NCI-H2196 treated with DMSO at 0.1 percent for 48 hours (cell line): ENCODE measurements around the gene NCS1.

ENCODE experiments used
- DNase-seq: peaks from one replicate; lab custom pipeline; 2025; ENCODE audit not compliant: unreplicated experiment; lab: John Stamatoyannopoulos, UW

Gene NCS1

DNA sequence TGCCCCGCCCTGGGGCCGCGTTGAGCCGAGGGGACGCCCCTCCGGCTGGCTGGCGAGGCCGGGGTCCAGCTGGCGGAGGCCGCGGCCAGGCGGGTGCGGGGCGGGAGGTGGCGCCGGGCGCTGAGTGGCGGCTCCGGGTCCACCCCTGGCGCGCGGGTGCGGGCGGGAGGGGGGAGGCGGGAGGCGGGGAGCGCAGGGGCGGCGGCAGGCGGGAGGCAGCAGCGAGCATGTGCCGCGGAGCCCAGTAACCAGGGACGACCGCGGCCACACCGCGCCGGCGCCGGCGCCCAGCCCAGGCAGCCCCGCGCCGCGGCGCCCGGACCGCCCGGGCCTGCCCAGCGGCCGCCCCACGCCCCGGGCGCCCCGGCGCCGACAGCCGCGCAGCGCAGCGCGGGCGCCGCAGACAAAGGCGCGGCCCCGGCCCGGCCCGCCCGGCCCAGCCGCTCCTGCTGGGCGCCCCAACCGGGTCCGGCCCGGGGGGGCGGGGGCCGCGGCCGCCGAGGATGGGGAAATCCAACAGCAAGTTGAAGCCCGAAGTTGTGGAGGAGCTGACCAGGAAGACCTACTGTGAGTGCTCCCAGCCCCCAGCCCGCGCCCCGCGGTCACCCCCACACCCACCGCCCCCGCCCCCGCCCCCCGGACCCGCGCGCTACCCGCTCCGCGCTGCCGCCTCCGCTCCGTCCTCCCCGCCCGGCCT, at the start of gene NCS1:
NCS1 (plus strand) TSS at position 244 of the 697 bp plus-strand sequence; CDS start at position 504, 260 bp downstream.
- DNase-seq = peak; percentile 50

DNA sequence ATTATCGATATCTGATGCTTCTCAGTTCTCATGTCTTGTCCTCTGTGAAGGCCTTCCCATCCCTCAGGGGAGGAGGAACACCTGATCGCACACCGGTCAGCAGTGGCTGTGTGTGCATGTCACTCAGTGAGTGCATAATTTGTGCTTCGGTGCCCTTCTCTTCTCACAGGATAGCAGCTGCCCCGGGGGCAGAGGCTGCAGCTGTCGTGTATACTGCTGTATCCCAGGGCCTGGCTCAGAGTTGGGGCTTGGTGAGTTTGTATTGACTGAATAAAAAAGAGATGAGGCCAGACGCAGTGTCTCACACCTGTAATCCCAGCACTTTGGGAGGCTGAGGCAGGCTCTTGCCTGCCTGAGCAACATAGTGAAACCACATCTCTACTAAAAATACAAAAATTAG, 49.7 kb upstream of the NCS1 start:
- DNase-seq = no peak

GRCh38 chr9:130124085-130124860, 47.9 kb upstream of the NCS1 start:
- DNase-seq = no peak

GRCh38 chr9:130126721-130127433, 45.3 kb upstream of the NCS1 start:
- DNase-seq = no peak

DNA sequence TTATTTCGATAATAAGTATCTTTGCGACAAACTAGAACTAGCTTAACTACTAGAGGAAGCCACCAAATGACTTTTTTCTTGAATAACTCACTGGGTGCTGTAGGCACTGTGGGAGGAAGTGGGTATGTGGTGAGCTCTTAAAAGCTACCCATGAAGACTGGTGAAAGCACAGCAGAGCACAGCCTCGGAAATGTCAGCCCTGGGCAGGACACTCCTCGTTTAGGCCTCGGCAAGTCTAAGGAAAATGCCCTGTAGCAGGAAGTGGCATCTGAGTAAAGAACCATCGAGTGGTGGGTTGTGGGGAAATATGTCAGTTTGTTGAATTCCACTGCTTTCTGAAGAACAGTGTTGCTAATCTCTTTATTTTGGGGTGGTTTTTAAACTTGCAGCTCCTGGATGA, 44.0 kb upstream of the NCS1 start:
- DNase-seq = no peak

GRCh38 chr9:130128733-130129431, 43.3 kb upstream of the NCS1 start:
- no peak for DNase-seq

DNA sequence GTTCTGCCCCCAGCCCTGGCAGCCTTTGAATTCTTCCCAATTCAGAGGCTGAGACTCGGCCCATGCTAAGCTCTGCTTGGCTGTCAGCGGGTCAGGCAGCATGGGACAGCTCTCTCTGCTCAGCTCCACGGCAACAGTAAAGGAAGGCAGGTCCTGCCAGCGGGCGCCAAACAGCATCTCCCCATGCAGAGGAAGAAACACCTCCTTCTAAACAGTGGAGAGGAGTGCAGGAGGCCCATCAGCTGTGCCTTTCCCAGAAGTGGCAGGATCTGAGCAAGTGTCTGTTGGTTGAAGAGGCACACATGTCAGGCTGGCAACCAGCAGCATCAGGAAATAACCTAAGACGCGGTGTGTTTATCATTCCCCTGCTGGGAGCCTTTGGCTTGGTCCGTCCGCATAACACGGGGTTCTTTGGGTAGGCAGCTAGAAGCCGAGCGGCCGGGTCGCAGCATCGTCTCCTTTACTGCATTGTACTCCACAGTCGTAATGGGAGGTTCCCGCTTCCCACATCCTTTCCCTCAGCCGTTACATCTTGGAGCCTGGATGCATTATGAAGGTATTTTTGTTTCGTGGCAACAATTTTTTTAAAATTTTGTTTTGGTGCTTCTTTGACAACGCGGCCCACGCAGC, 42.7 kb upstream of the NCS1 start:
- DNase-seq = no peak

- no peak for DNase-seq
Observed at GRCh38 chr9:130132746-130133145, 39.5 kb upstream of the NCS1 start.

- DNase-seq = no peak
Observed at GRCh38 chr9:130137081-130137640, 35.0 kb upstream of the NCS1 start.

DNA sequence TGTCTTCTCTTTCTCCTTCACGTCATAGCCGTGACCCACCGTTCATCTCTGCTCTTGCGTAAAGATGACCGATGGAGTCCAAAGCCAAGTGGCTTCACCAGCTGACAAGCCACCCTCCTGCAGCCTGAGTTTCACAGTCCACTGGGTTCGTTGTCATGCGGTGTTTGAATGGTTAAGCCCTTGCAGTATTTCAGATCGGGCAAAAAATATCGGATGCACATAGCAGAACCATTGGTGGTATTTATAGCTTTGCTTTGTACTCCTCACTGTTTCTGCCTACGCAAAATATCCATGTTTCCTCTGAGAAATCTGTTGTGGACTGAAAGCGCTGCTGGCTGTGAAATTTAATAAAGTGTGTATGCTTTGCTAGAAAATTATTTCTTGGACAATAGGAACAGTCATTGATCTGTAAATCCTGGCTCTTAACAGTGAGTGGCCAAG, 34.5 kb upstream of the NCS1 start:
- no peak for DNase-seq

- peak; percentile 7 for DNase-seq
Observed at GRCh38 chr9:130138171-130138653, 34.0 kb upstream of the NCS1 start.

- no peak for DNase-seq
Observed at GRCh38 chr9:130138791-130139190, 33.4 kb upstream of the NCS1 start.

DNA sequence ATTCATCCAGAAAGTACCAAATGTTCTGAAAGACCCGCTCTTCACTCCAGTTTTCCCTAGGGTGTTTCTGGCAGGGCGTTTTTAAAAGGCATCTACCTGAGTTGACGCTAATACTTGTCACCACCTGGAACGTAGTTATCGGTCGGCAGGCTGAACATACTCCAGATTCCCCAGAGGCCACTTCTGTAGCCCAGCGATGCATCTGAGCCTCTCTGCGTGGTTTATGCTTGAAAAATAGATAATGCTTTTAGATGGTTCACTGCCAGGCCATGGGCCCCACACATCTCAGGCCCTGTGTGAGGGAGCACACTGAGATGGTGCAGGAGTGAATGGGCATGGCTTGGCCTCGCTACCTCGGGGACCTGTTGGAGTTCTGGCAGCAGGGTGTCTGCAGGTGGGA, 33.0 kb upstream of the NCS1 start:
- no peak for DNase-seq

DNA sequence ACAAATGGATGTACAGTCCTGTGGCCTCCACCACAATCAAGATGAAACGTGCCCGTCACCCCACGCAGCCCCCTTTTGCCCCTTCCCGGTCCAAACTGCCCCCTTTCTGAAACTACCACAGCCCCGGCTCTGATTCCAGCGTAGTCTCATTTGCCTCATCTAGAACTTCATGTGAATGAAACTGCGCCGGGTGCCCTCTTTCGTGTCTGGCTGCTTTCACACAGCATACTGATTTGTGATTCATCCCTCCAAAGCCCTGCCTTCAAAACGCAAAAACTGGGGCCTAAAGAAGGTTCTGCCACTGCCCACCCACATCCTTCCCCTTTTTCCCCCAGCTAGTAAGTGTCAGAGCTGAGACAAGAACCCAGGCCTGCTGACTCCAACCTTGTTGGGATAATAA, 31.5 kb upstream of the NCS1 start:
- DNase-seq = no peak

GRCh38 chr9:130142056-130142455, 30.1 kb upstream of the NCS1 start:
- DNase-seq = no peak

- no peak for DNase-seq
Observed at GRCh38 chr9:130142641-130143040, 29.6 kb upstream of the NCS1 start.

DNA sequence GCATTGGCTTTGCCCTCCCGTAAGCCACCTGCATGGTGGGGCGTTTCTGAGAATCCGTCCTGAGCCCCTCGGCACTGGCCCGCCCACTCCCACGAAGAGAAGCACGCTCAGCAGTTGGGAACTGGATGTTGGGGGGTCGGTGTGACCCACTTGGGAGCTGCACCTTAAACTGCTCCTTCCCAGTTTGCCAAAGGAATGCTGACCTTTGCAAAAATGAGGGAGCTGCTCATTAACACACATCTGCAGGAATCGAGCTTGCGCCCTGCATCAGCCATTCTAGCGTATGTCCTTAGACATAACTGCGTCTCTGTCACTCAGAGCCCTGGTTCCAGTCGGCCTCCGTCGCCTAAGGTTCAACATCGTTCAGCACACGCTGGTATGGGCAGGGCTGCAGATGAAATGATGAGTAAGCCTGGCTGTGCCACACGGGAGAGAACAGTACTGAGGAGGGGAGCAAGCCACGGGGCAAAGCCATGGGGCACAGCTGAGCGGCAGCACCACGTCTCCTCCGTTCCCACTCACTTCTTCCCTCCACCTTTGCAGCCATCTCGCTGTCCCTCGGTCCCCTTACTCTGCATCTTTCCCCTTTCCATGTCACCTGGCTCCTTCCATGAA, 28.8 kb upstream of the NCS1 start:
- DNase-seq = no peak

DNA sequence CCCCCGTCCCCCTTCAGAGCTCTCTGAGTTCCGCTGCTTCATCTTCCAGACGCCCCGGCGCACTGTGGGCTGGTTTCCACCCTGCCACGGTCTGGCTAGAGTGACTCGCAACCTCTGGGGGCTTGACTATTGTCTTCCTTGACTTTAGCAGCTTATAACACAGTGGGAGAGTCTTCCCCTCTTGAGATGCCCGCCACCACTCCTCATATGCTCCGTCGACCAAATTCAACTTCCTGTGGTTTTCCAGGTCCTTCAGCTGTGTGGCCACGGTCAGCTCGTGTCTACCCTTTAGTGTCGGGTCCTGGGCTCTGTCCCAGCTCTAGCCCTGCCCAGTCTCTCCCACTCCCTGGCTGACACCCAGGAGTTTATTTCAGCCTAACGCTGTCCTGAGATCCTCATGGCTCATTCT, 28.2 kb upstream of the NCS1 start:
- DNase-seq = no peak

- no peak for DNase-seq
Observed at GRCh38 chr9:130144703-130145102, 27.5 kb upstream of the NCS1 start.

GRCh38 chr9:130145658-130146057, 26.5 kb upstream of the NCS1 start:
- no peak for DNase-seq
